ENCODE measurements around the gene NOP10.

NOP10 gene

GRCh38 chr15:34335176-34336032 lies 7.5 kb downstream of the NOP10 start:
- TF ChIP-seq SPI1 (IDR thresholded peaks at IDR 0.05; ENCODE audit: low read depth, low read length) (no peak), PAX5 (IDR thresholded peaks at IDR 0.05; ENCODE audit: insufficient read depth, low read length, severe bottlenecking) (no peak), POU2F2 (IDR thresholded peaks at IDR 0.05; ENCODE audit: low read depth, low read length) (no peak), TAF1 (IDR thresholded peaks at IDR 0.05; ENCODE audit: low read depth, low read length) (no peak), POLR2AphosphoS5 (IDR thresholded peaks at IDR 0.05; ENCODE audit: low read depth, low read length) (no peak), POLR2A (IDR thresholded peaks at IDR 0.05; ENCODE audit: low read depth, low read length) (no peak)
- no peak for DNase-seq (ENCODE audit: insufficient read length, low spot score)
- peak; percentile 5 for FAIRE-seq

GRCh38 chr15:34334672-34335071 lies 8.3 kb downstream of the NOP10 start:
- DNase-seq (ENCODE audit: insufficient read length, low spot score) (no peak), FAIRE-seq (no peak)
- TF ChIP-seq TAF1 (IDR thresholded peaks at IDR 0.05; ENCODE audit: low read depth, low read length) (no peak), SPI1 (IDR thresholded peaks at IDR 0.05; ENCODE audit: low read depth, low read length) (no peak), POU2F2 (IDR thresholded peaks at IDR 0.05; ENCODE audit: low read depth, low read length) (no peak)

GRCh38 chr15:34332553-34333120 lies 10.3 kb downstream of the NOP10 start:
- FAIRE-seq (no peak), DNase-seq (ENCODE audit: insufficient read length, low spot score) (no peak)
- TF ChIP-seq PAX5 (IDR thresholded peaks at IDR 0.05; ENCODE audit: insufficient read depth, low read length, severe bottlenecking): no peak
- TF ChIP-seq SPI1 (IDR thresholded peaks at IDR 0.05; ENCODE audit: low read depth, low read length): no peak
- TF ChIP-seq POU2F2 (IDR thresholded peaks at IDR 0.05; ENCODE audit: low read depth, low read length): no peak
- no peak for TF ChIP-seq POLR2AphosphoS5 (IDR thresholded peaks at IDR 0.05; ENCODE audit: low read depth, low read length)
- TF ChIP-seq POLR2A (IDR thresholded peaks at IDR 0.05; ENCODE audit: low read depth, low read length): no peak
- TF ChIP-seq TAF1 (IDR thresholded peaks at IDR 0.05; ENCODE audit: low read depth, low read length): no peak

GRCh38 chr15:34331809-34332208 lies 11.1 kb downstream of the NOP10 start:
- TF ChIP-seq POLR2AphosphoS5 (IDR thresholded peaks at IDR 0.05; ENCODE audit: low read depth, low read length) (no peak), PAX5 (IDR thresholded peaks at IDR 0.05; ENCODE audit: insufficient read depth, low read length, severe bottlenecking) (no peak), TAF1 (IDR thresholded peaks at IDR 0.05; ENCODE audit: low read depth, low read length) (no peak), POU2F2 (IDR thresholded peaks at IDR 0.05; ENCODE audit: low read depth, low read length) (no peak), SPI1 (IDR thresholded peaks at IDR 0.05; ENCODE audit: low read depth, low read length) (no peak), POLR2A (IDR thresholded peaks at IDR 0.05; ENCODE audit: low read depth, low read length) (no peak)
- FAIRE-seq: peak; percentile 83
- no peak for DNase-seq (ENCODE audit: insufficient read length, low spot score)

- FAIRE-seq (peak; percentile 75), DNase-seq (ENCODE audit: insufficient read length, low spot score) (no peak)
- TF ChIP-seq SPI1 (IDR thresholded peaks at IDR 0.05; ENCODE audit: low read depth, low read length): no peak
- TF ChIP-seq POLR2AphosphoS5 (IDR thresholded peaks at IDR 0.05; ENCODE audit: low read depth, low read length): no peak
- no peak for TF ChIP-seq TAF1 (IDR thresholded peaks at IDR 0.05; ENCODE audit: low read depth, low read length)
- TF ChIP-seq POU2F2 (IDR thresholded peaks at IDR 0.05; ENCODE audit: low read depth, low read length): no peak
- no peak for TF ChIP-seq POLR2A (IDR thresholded peaks at IDR 0.05; ENCODE audit: low read depth, low read length)
- no peak for TF ChIP-seq PAX5 (IDR thresholded peaks at IDR 0.05; ENCODE audit: insufficient read depth, low read length, severe bottlenecking)
Observed at GRCh38 chr15:34330279-34330678, 12.7 kb downstream of the NOP10 start.

GRCh38 chr15:34329006-34329405 lies 13.9 kb downstream of the NOP10 start:
- TF ChIP-seq SPI1 (IDR thresholded peaks at IDR 0.05; ENCODE audit: low read depth, low read length): no peak
- no peak for DNase-seq (ENCODE audit: insufficient read length, low spot score)
- peak; percentile 41 for FAIRE-seq

- no peak for DNase-seq (ENCODE audit: insufficient read length, low spot score)
- TF ChIP-seq PAX5 (IDR thresholded peaks at IDR 0.05; ENCODE audit: insufficient read depth, low read length, severe bottlenecking): no peak
- TF ChIP-seq SPI1 (IDR thresholded peaks at IDR 0.05; ENCODE audit: low read depth, low read length): no peak
- no peak for TF ChIP-seq POU2F2 (IDR thresholded peaks at IDR 0.05; ENCODE audit: low read depth, low read length)
- no peak for TF ChIP-seq POLR2A (IDR thresholded peaks at IDR 0.05; ENCODE audit: low read depth, low read length)
- no peak for TF ChIP-seq TAF1 (IDR thresholded peaks at IDR 0.05; ENCODE audit: low read depth, low read length)
- TF ChIP-seq POLR2AphosphoS5 (IDR thresholded peaks at IDR 0.05; ENCODE audit: low read depth, low read length): no peak
- no peak for FAIRE-seq
Observed at GRCh38 chr15:34327906-34328305, 15.0 kb downstream of the NOP10 start.

GRCh38 chr15:34325368-34325767 lies 17.6 kb downstream of the NOP10 start:
- no peak for FAIRE-seq
- TF ChIP-seq POLR2AphosphoS5 (IDR thresholded peaks at IDR 0.05; ENCODE audit: low read depth, low read length) (no peak), TAF1 (IDR thresholded peaks at IDR 0.05; ENCODE audit: low read depth, low read length) (no peak), POU2F2 (IDR thresholded peaks at IDR 0.05; ENCODE audit: low read depth, low read length) (no peak), PAX5 (IDR thresholded peaks at IDR 0.05; ENCODE audit: insufficient read depth, low read length, severe bottlenecking) (no peak), SPI1 (IDR thresholded peaks at IDR 0.05; ENCODE audit: low read depth, low read length) (no peak), POLR2A (IDR thresholded peaks at IDR 0.05; ENCODE audit: low read depth, low read length) (no peak)

GRCh38 chr15:34324933-34325332 lies 18.0 kb downstream of the NOP10 start:
- TF ChIP-seq SPI1 (IDR thresholded peaks at IDR 0.05; ENCODE audit: low read depth, low read length) (no peak), POU2F2 (IDR thresholded peaks at IDR 0.05; ENCODE audit: low read depth, low read length) (no peak), POLR2A (IDR thresholded peaks at IDR 0.05; ENCODE audit: low read depth, low read length) (no peak), PAX5 (IDR thresholded peaks at IDR 0.05; ENCODE audit: insufficient read depth, low read length, severe bottlenecking) (no peak), POLR2AphosphoS5 (IDR thresholded peaks at IDR 0.05; ENCODE audit: low read depth, low read length) (no peak), TAF1 (IDR thresholded peaks at IDR 0.05; ENCODE audit: low read depth, low read length) (no peak)
- FAIRE-seq (peak; percentile 78), DNase-seq (ENCODE audit: insufficient read length, low spot score) (no peak)

More at GRCh38 chr15:34325368-34325767, 17.6 kb downstream of the NOP10 start:
- no peak for DNase-seq (ENCODE audit: insufficient read length, low spot score)
